Measurements from ENCODE around the gene CUTA. TPM values are rescaled to one million over a fixed set of nuclear protein-coding genes. Genes with fewer than 3 reads are reported as not detected.

Gene CUTA
- total RNA-seq, 1 experiment from 2014 or later = 257 TPM

GRCh38 chr6:33391278-33391921 is 26.5 kb downstream of the CUTA start, which contains the start of gene KIFC1:
Gene KIFC1, plus strand, starts transcription at chr6:33391823. Its CDS starts 163 bp downstream, at chr6:33391986.
- peaks cover 8% of the 10 kb centered on the region for H3K79me1 ChIP-seq (ENCODE audit: insufficient read depth, low read depth, low read length, poor library complexity, severe bottlenecking)
- Mint-ChIP-seq H3K27me3 (ENCODE audit: low read depth) (no peaks in the 10 kb centered on the region), H3K4me3 (peak within 1 kb of the TSS; percentile 94), H3K27ac (peak within 1 kb of the TSS; percentile 91 to 97 (median 94)), H3K9me3 (no peaks in the 10 kb centered on the region), H3K4me1 (peaks cover 34 to 36% of the 10 kb centered on the region in 2 experiments), H3K36me3 (ENCODE audit: insufficient read depth in 1 of 3, low read depth in 3 of 3) (peaks cover 7 to 15% (median 11%) of the 10 kb centered on the region in 3 experiments; a peak in 6 of 7 replicates)
- H3K79me2 ChIP-seq (ENCODE audit: insufficient read depth, low read length) = peaks cover 38% of the 10 kb centered on the region
- H4K5ac ChIP-seq (ENCODE audit: insufficient read length, low read depth, low read length) = no peak within 1 kb of the TSS
- H3K23ac ChIP-seq (ENCODE audit: insufficient read length, low read depth, low read length) = no peak within 1 kb of the TSS
- no peaks in the 10 kb centered on the region for H4K20me1 ChIP-seq (ENCODE audit: control insufficient read depth, insufficient read depth, insufficient read length)
- WGBS (ENCODE audit: extremely low coverage, insufficient read length, low lambda C conversion rate) = no CpG with 5 or more reads among the region's 67 CpGs
- H3K27ac ChIP-seq (ENCODE audit: insufficient read length, low read depth, low read length) = peak within 1 kb of the TSS; percentile 73
- peak within 1 kb of the TSS; percentile 84 for H3K14ac ChIP-seq (ENCODE audit: insufficient read depth, low read length)
- H2BK120ac ChIP-seq (ENCODE audit: low read depth, low read length, poor library complexity, severe bottlenecking) = no peak within 1 kb of the TSS
- H3K4me2 ChIP-seq (ENCODE audit: insufficient read depth, insufficient read length, low read length) = peak within 1 kb of the TSS; percentile 88
- no peaks in the 10 kb centered on the region for H3K9me3 ChIP-seq (ENCODE audit: control insufficient read depth, low read depth, low read length)
- no peak within 1 kb of the TSS for H4K8ac ChIP-seq (replicated peaks; ENCODE audit: insufficient read length, low read depth, low read length)
- no peak within 1 kb of the TSS for H3K56ac ChIP-seq (ENCODE audit: insufficient read length, low read depth, low read length)
- peak within 1 kb of the TSS; percentile 20 for H3T11ph ChIP-seq (ENCODE audit: low read length)
- no peak within 1 kb of the TSS for H2BK12ac ChIP-seq (ENCODE audit: insufficient read length, low read depth, low read length)
- peaks cover 2% of the 10 kb centered on the region; the same call in 1 of the 2 replicates for H3K4me1 ChIP-seq (ENCODE audit: insufficient read depth, low read length)
- H2BK5ac ChIP-seq (ENCODE audit: insufficient read length, low read length) = peak within 1 kb of the TSS; percentile 66
- H3K9ac ChIP-seq (ENCODE audit: extremely low read depth, insufficient read length, low read length) = peak within 1 kb of the TSS; percentile 84
- peak; percentile 99 for DNase-seq
- no peak within 1 kb of the TSS for H2BK20ac ChIP-seq (ENCODE audit: low read depth, low read length, poor library complexity, severe bottlenecking)
- no peaks in the 10 kb centered on the region for H3K27me3 ChIP-seq (ENCODE audit: insufficient read depth, low read length)
- H3K4ac ChIP-seq (ENCODE audit: low read depth, low read length) = no peak within 1 kb of the TSS; the same call in 1 of the 2 replicates
- no peak within 1 kb of the TSS for H2BK15ac ChIP-seq (ENCODE audit: low read depth, low read length)
- peak within 1 kb of the TSS; percentile 56 for H3K18ac ChIP-seq (ENCODE audit: insufficient read length, low read depth, low read length)
- H4K91ac ChIP-seq (ENCODE audit: insufficient read length, low read depth, low read length) = no peak within 1 kb of the TSS
- peaks cover 10% of the 10 kb centered on the region for H3K23me2 ChIP-seq (ENCODE audit: insufficient read length, low read depth, low read length, poor library complexity, severe bottlenecking)
- peak; percentile 98 for TF ChIP-seq CTCF (conservative IDR thresholded peaks at IDR 0.05)
- peak within 1 kb of the TSS; percentile 50 for H2AFZ ChIP-seq (ENCODE audit: low read length)
- H2AK5ac ChIP-seq (ENCODE audit: insufficient read length, low read length) = no peak within 1 kb of the TSS

Data from H9 (cell line).